CD14-positive monocyte (primary cell): ENCODE results near the gene FBN2. TPM values are rescaled to one million over a fixed set of nuclear protein-coding genes. Genes with fewer than 3 reads are reported as not detected.

ENCODE experiments used
- DNase-seq, 3 donors: peaks; one replicate each; pipeline ENCODE4 v3.0.0-alpha.2; 2011 to 2022
- H2AFZ ChIP-seq: 2 replicates; pipeline ENCODE4 v1.6.0; 2012; ENCODE audit warnings: mild to moderate bottlenecking, low read depth, low read length, inconsistent platforms; ENCODE audit not compliant: insufficient read depth, poor library complexity, severe bottlenecking
- H3K27ac ChIP-seq, 2 donors: 1 replicate in 1 of 2; 2 replicates in 1 of 2; pipeline ENCODE4 v1.5.1; 2012 to 2013; ENCODE audit warnings: low read length in 2 of 2, control low read depth in 1 of 2, inconsistent platforms in 1 of 2, low read depth in 1 of 2, mild to moderate bottlenecking in 1 of 2
- H3K27me3 ChIP-seq, 2 donors: one replicate each; pipeline versions ENCODE4 v1.6.0 to v1.6.1; 2011 to 2013; ENCODE audit warnings: low read length in 2 of 2; ENCODE audit not compliant: control insufficient read depth in 2 of 2, insufficient read depth in 2 of 2
- H3K36me3 ChIP-seq, 2 donors: replicated peaks in 1 of 2; 1 replicate in 1 of 2; 2 replicates in 1 of 2; pipeline versions ENCODE4 v1.5.1 to v1.6.1; 2012 to 2013; ENCODE audit warnings: low read length in 2 of 2, control low read depth in 1 of 2, inconsistent platforms in 1 of 2, mild to moderate bottlenecking in 1 of 2; ENCODE audit not compliant: insufficient read depth in 2 of 2, control insufficient read depth in 1 of 2
- H3K4me1 ChIP-seq, 2 donors: 1 replicate in 1 of 2; 2 replicates in 1 of 2; pipeline versions ENCODE4 v1.5.1 to v1.6.1; 2012 to 2013; ENCODE audit warnings: low read length in 2 of 2, control low read depth in 1 of 2, inconsistent platforms in 1 of 2, mild to moderate bottlenecking in 1 of 2, moderate library complexity in 1 of 2; ENCODE audit not compliant: insufficient read depth in 2 of 2, control insufficient read depth in 1 of 2
- H3K4me2 ChIP-seq: replicated peaks from 2 replicates; pipeline ENCODE3; 2012; ENCODE audit warnings: low read length, moderate library complexity, mild to moderate bottlenecking; ENCODE audit not compliant: poor library complexity, severe bottlenecking; ENCODE audit errors: extremely low read depth
- H3K4me3 ChIP-seq, 3 experiments: fragments of 200-600 bp in 1 of 3; sonication (generic) in 1 of 3; replicated peaks in 1 of 3; 1 replicate in 2 of 3; 2 replicates in 1 of 3; pipeline ENCODE4 v1.5.1; 2011 to 2013; ENCODE audit warnings: low read length in 3 of 3, mild to moderate bottlenecking in 3 of 3, control low read depth in 2 of 3, low read depth in 2 of 3, inconsistent platforms in 1 of 3, moderate library complexity in 1 of 3
- H3K79me2 ChIP-seq: 2 replicates; pipeline ENCODE4 v1.6.0; 2012; ENCODE audit warnings: mild to moderate bottlenecking, control low read depth, inconsistent platforms, low read length, moderate library complexity; ENCODE audit not compliant: insufficient read depth
- H3K9ac ChIP-seq: 2 replicates; pipeline ENCODE4 v1.6.0; 2017; ENCODE audit warnings: low read length, mild to moderate bottlenecking; ENCODE audit not compliant: insufficient read depth, poor library complexity, severe bottlenecking
- H3K9me3 ChIP-seq, 2 donors: replicated peaks in 1 of 2; 1 replicate in 1 of 2; 2 replicates in 1 of 2; pipeline versions ENCODE4 v1.5.1 to v1.6.1; 2012 to 2013; ENCODE audit warnings: low read length in 2 of 2, control low read depth in 1 of 2; ENCODE audit not compliant: control insufficient read depth in 1 of 2, insufficient read depth in 1 of 2
- H4K20me1 ChIP-seq: 2 replicates; pipeline ENCODE4 v1.6.0; 2012; ENCODE audit warnings: mild to moderate bottlenecking, low read length, control low read depth, moderate library complexity; ENCODE audit not compliant: insufficient read depth
- H3K27ac Mint-ChIP-seq, 7 donors: one replicate each; pipeline ENCODE4 v1.8.0; 2020; ENCODE audit warnings: mild to moderate bottlenecking in 7 of 7, mixed read lengths in 7 of 7, moderate library complexity in 6 of 7, inconsistent platforms in 2 of 7
- H3K27me3 Mint-ChIP-seq, 3 donors: one replicate each; pipeline ENCODE4 v1.8.0; 2021 to 2022; ENCODE audit warnings: low read depth in 3 of 3, mild to moderate bottlenecking in 3 of 3, mixed read lengths in 3 of 3, moderate library complexity in 3 of 3, inconsistent platforms in 1 of 3
- H3K36me3 Mint-ChIP-seq, 2 donors: one replicate each; pipeline ENCODE4 v1.8.0; 2020; ENCODE audit warnings: mixed read lengths in 2 of 2, inconsistent platforms in 1 of 2, mild to moderate bottlenecking in 1 of 2
- H3K4me1 Mint-ChIP-seq: one replicate; pipeline ENCODE4 v1.8.0; 2020; ENCODE audit warnings: mild to moderate bottlenecking, mixed read lengths
- H3K4me3 Mint-ChIP-seq, 2 donors: one replicate each; pipeline ENCODE4 v1.8.0; 2020; ENCODE audit warnings: mild to moderate bottlenecking in 2 of 2, mixed read lengths in 2 of 2, moderate library complexity in 1 of 2
- H3K9me3 Mint-ChIP-seq, 7 donors: one replicate each; pipeline ENCODE4 v1.8.0; 2020 to 2022; ENCODE audit warnings: mixed read lengths in 7 of 7, mild to moderate bottlenecking in 6 of 7, moderate library complexity in 6 of 7, inconsistent platforms in 2 of 7
- WGBS: methylation state at CpG from one replicate; pipeline ENCODE4 v1.1.5; 2013; ENCODE audit warnings: missing lambda C conversion rate; ENCODE audit not compliant: insufficient coverage; 5-methylcytosine and 5-hydroxymethylcytosine counted together
- intact Hi-C, 2 donors: fragments of 100-400 bp; cut with micrococcal nuclease; formaldehyde crosslinking; loops; one replicate each; pipeline versions ENCODE4 v1.15.0 to v1.15.1; 2023
- polyA plus RNA-seq, 3 donors: library from polyadenylated mRNA; depleted of rRNA in 1 of 3; unstranded in 2 of 3; stranded (reverse) in 1 of 3; fragments of 300-500 nt in 2 of 3; fragments of >200 nt in 1 of 3; fragmentation: Illumina TruSeq in 2 of 3; gene quantifications; 1 replicate in 2 of 3; 2 replicates in 1 of 3; pipeline ENCODE4 v1.2.3, GENCODE V29; 2012 to 2021
- TF ChIP-seq, protein P1 (sequence below): fragments of 200-600 bp; IDR thresholded peaks from one replicate; pipeline ENCODE4 v1.8.0; 2022; ENCODE audit warnings: antibody characterized with exemption, mild to moderate bottlenecking

Gene FBN2
- polyA plus RNA-seq, 3 donors = 0.85 to 19.3 (median 4.2) TPM

DNA sequence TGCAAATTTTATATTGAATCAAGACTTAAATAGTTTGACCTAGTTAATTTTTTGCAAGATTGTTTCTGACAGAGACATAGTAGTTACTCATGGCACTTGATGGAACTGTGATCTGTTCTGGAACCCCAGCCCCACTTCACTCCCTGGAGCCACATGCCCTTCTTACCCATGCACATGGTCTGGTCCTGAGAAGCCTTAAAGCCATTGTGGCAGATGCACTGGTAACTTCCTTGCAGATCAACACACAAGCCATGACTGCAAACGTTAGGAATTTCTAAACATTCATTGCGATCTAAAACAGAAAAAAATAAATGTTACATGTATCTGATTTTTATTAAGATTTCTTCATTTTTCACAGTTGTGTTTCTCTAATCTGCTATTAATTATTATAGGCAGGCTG lies 233.3 kb downstream of the FBN2 start:
- Histone ChIP-seq H3K79me2 (no peaks in the 10 kb centered on the region), H3K4me1 (no peaks in the 10 kb centered on the region), H3K9me3 (peaks cover 0 to 5% of the 10 kb centered on the region in 2 donors), H3K4me2 (no peak overlapping the region), H3K27me3 (no peaks in the 10 kb centered on the region), H3K9ac (no peak overlapping the region), H3K36me3 (peaks cover 68 to 99% of the 10 kb centered on the region in 2 donors), H3K27ac (no peak overlapping the region), H2AFZ (no peak overlapping the region), H3K4me3 (no peak overlapping the region), H4K20me1 (no peaks in the 10 kb centered on the region)
- Mint-ChIP-seq H3K9me3 (peaks cover 0 to 6% (median 0%) of the 10 kb centered on the region in 7 donors), H3K27ac (no peak overlapping the region), H3K27me3 (no peaks in the 10 kb centered on the region), H3K36me3 (peaks cover 58 to 63% of the 10 kb centered on the region in 2 donors), H3K4me1 (no peaks in the 10 kb centered on the region), H3K4me3 (no peak overlapping the region)
- WGBS = no CpG with 5 or more reads among the region's 2 CpGs
- intact Hi-C loops = no loop called here
- TF ChIP-seq, protein P1, sequence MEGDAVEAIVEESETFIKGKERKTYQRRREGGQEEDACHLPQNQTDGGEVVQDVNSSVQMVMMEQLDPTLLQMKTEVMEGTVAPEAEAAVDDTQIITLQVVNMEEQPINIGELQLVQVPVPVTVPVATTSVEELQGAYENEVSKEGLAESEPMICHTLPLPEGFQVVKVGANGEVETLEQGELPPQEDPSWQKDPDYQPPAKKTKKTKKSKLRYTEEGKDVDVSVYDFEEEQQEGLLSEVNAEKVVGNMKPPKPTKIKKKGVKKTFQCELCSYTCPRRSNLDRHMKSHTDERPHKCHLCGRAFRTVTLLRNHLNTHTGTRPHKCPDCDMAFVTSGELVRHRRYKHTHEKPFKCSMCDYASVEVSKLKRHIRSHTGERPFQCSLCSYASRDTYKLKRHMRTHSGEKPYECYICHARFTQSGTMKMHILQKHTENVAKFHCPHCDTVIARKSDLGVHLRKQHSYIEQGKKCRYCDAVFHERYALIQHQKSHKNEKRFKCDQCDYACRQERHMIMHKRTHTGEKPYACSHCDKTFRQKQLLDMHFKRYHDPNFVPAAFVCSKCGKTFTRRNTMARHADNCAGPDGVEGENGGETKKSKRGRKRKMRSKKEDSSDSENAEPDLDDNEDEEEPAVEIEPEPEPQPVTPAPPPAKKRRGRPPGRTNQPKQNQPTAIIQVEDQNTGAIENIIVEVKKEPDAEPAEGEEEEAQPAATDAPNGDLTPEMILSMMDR = no peak
- no peak for DNase-seq

DNA sequence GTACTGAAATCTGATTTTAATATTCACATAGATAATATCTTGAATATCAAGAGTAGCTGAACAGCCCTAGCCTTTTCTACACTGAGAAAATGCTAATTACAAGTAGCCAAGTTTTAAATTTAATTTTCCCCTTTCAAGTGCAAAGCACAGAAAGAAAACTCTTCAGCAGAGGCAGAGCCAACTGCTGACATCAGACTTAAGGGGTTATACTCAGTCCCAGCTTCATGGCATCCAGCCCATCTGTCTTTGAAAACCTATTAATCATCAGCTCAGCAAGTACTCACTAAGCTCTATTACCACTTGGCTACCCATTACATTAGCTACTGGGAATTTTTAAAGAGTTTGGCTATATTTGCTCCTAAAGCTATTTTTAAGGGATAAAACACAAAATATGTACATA lies 234.0 kb downstream of the FBN2 start:
- Histone ChIP-seq H3K9ac (no peak overlapping the region), H3K27me3 (no peaks in the 10 kb centered on the region), H3K27ac (no peak overlapping the region), H3K9me3 (peaks cover 0 to 5% of the 10 kb centered on the region in 2 donors), H3K4me1 (no peaks in the 10 kb centered on the region), H2AFZ (no peak overlapping the region), H3K36me3 (peaks cover 68 to 99% of the 10 kb centered on the region in 2 donors), H3K4me3 (no peak overlapping the region), H4K20me1 (no peaks in the 10 kb centered on the region), H3K4me2 (no peak overlapping the region), H3K79me2 (no peaks in the 10 kb centered on the region)
- H3K27ac Mint-ChIP-seq = no peak overlapping the region
- no peaks in the 10 kb centered on the region for H3K27me3 Mint-ChIP-seq
- intact Hi-C loops = no loop called here
- DNase-seq = no peak
- no peaks in the 10 kb centered on the region for H3K4me1 Mint-ChIP-seq
- H3K9me3 Mint-ChIP-seq = peaks cover 3 to 7% (median 5%) of the 10 kb centered on the region in 7 donors
- H3K36me3 Mint-ChIP-seq = peaks cover 60 to 65% of the 10 kb centered on the region in 2 donors
- H3K4me3 Mint-ChIP-seq = no peak overlapping the region
- TF ChIP-seq, protein P1 = no peak
